ENCODE measurements around the gene BTAF1.

GRCh38 chr10:91980319-91980718 is 56.7 kb downstream of the BTAF1 start:
- TF ChIP-seq MAX (CRISPR knock-in tag; IDR thresholded peaks at IDR 0.05) (no peak), SP1 (CRISPR knock-in tag; conservative IDR thresholded peaks at IDR 0.05) (no peak), RELA (CRISPR knock-in tag; IDR thresholded peaks at IDR 0.05; ENCODE audit: borderline replicate concordance) (no peak), USF2 (CRISPR knock-in tag; IDR thresholded peaks at IDR 0.05) (no peak), CTCF (IDR thresholded peaks at IDR 0.05) (no peak), ZNF138 (CRISPR knock-in tag; conservative IDR thresholded peaks at IDR 0.05) (no peak), ZMAT4 (CRISPR knock-in tag; IDR thresholded peaks at IDR 0.05) (no peak), HMGXB4 (CRISPR knock-in tag; IDR thresholded peaks at IDR 0.05) (no peak), ATF3 (CRISPR knock-in tag; conservative IDR thresholded peaks at IDR 0.05) (no peak), MYBL2 (CRISPR knock-in tag; IDR thresholded peaks at IDR 0.05) (no peak)
